Measurements from ENCODE around the gene CACNA1C. TPM values are rescaled to one million over a fixed set of nuclear protein-coding genes. Genes with fewer than 3 reads are reported as not detected.

Gene CACNA1C
- total and polyA plus RNA-seq, 2 of the 4 experiments (the other 2 are of a cell fraction): 1.6 to 2.6 TPM

GRCh38 chr12:2248901-2249381 lies 196.2 kb downstream of the CACNA1C start (continued):
- TF ChIP-seq USF2 (IDR thresholded peaks at IDR 0.05; ENCODE audit: low read depth, low read length): no peak
- no peak for TF ChIP-seq NFE2L2 (IDR thresholded peaks at IDR 0.05; ENCODE audit: low read depth, low read length)
- TF ChIP-seq POLR2A (IDR thresholded peaks at IDR 0.05; ENCODE audit: low read depth, low read length): no peak
- no peak for TF ChIP-seq MAFK (IDR thresholded peaks at IDR 0.05; ENCODE audit: low read depth, low read length)
- TF ChIP-seq MXI1 (IDR thresholded peaks at IDR 0.05; ENCODE audit: borderline replicate concordance, low read depth, low read length): no peak

GRCh38 chr12:2250797-2251196 lies 198.0 kb downstream of the CACNA1C start:
- no peak for DNase-seq
- WGBS, 2 experiments (ENCODE audit: extremely low coverage in 2 of 2, insufficient read length in 1 of 2): no CpG with 5 or more reads among the region's 5 CpGs
- CTCF ChIA-PET: interaction anchor here (1.2 kb wide), 1 partner anchor 14 kb away, joined by 4 read pairs; no protein-coding TSS in a partner anchor
- no peak for TF ChIP-seq MXI1 (IDR thresholded peaks at IDR 0.05; ENCODE audit: borderline replicate concordance, low read depth, low read length)
- TF ChIP-seq CTCF (conservative IDR thresholded peaks at IDR 0.05; ENCODE audit: low read depth, low read length): no peak
- no peak for TF ChIP-seq SMC3 (IDR thresholded peaks at IDR 0.05; ENCODE audit: low read depth, low read length)
- no peak for TF ChIP-seq FOS (IDR thresholded peaks at IDR 0.05; ENCODE audit: low read depth, low read length)
- no peak for TF ChIP-seq BHLHE40 (IDR thresholded peaks at IDR 0.05; ENCODE audit: low read depth, low read length)
- TF ChIP-seq CEBPB (IDR thresholded peaks at IDR 0.05; ENCODE audit: low read depth, low read length): no peak
- TF ChIP-seq, protein P1, sequence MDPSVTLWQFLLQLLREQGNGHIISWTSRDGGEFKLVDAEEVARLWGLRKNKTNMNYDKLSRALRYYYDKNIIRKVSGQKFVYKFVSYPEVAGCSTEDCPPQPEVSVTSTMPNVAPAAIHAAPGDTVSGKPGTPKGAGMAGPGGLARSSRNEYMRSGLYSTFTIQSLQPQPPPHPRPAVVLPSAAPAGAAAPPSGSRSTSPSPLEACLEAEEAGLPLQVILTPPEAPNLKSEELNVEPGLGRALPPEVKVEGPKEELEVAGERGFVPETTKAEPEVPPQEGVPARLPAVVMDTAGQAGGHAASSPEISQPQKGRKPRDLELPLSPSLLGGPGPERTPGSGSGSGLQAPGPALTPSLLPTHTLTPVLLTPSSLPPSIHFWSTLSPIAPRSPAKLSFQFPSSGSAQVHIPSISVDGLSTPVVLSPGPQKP (IDR thresholded peaks at IDR 0.05; ENCODE audit: borderline replicate concordance, low read depth, low read length): no peak
- no peak for TF ChIP-seq RAD21 (IDR thresholded peaks at IDR 0.05; ENCODE audit: low read length)
- no peak for TF ChIP-seq NFE2L2 (IDR thresholded peaks at IDR 0.05; ENCODE audit: low read depth, low read length)
- TF ChIP-seq RFX5 (IDR thresholded peaks at IDR 0.05; ENCODE audit: low read depth, low read length): no peak
- no peak for TF ChIP-seq POLR2A (IDR thresholded peaks at IDR 0.05; ENCODE audit: low read depth, low read length)

More at GRCh38 chr12:2250797-2251196, 198.0 kb downstream of the CACNA1C start:
- Histone ChIP-seq H3K4me2 (ENCODE audit: low read depth, low read length) (no peak overlapping the region), H3K56ac (ENCODE audit: extremely low read depth, insufficient read depth, low read length) (no peak overlapping the region), H2AK5ac (ENCODE audit: low read depth, low read length) (peak overlapping the region; percentile 99), H3K9me1 (ENCODE audit: insufficient read depth, low read length) (peaks cover 40% of the 10 kb centered on the region), H3K23ac (ENCODE audit: low read depth, low read length) (peak overlapping the region; percentile 64; the same call in 1 of the 2 replicates), H2BK5ac (ENCODE audit: low read depth, low read length, poor library complexity, severe bottlenecking) (peak overlapping the region; percentile 50), H4K20me1 (ENCODE audit: insufficient read depth, low read length) (no peaks in the 10 kb centered on the region), H3K4me3 (ENCODE audit: insufficient read depth, low read depth, low read length) (no peak overlapping the region), H2AFZ (replicated peaks; ENCODE audit: low read length, poor library complexity) (no peak overlapping the region), H3K14ac (replicated peaks; ENCODE audit: low read depth, low read length) (peak overlapping the region; percentile 56), H2AK9ac (replicated peaks; ENCODE audit: low read depth, low read length, poor library complexity) (no peak overlapping the region), H3K4ac (ENCODE audit: low read depth, low read length) (peak overlapping the region; percentile 85), H3K79me1 (ENCODE audit: low read depth in 1 of 2, low read length in 2 of 2) (peaks cover 9 to 42% of the 10 kb centered on the region in 2 experiments), H3K9ac (ENCODE audit: low read depth, low read length) (no peak overlapping the region), H4K8ac (ENCODE audit: low read depth in 2 of 2, low read length in 2 of 2) (peak overlapping the region; percentile 20 to 73; a peak in 3 of 4 replicates), H2BK15ac (ENCODE audit: low read depth, low read length) (peak overlapping the region; percentile 99; the same call in 2 of the 3 replicates), H2BK20ac (ENCODE audit: low read depth, low read length) (peak overlapping the region; percentile 85), H4K91ac (ENCODE audit: insufficient read depth, low read depth, low read length) (peak overlapping the region; percentile 86), H2BK120ac (ENCODE audit: low read depth, low read length) (peak overlapping the region; percentile 89), H3K36me3 (ENCODE audit: control insufficient read depth, insufficient read depth, low read length) (no peaks in the 10 kb centered on the region), H3K18ac (ENCODE audit: low read depth, low read length) (peak overlapping the region; percentile 84), H4K5ac (ENCODE audit: low read depth, low read length) (peak overlapping the region; percentile 74), H3K4me1 (ENCODE audit: control insufficient read depth, insufficient read depth, low read length) (peaks cover 41% of the 10 kb centered on the region), H3K27ac (ENCODE audit: insufficient read depth, low read length) (peak overlapping the region; percentile 6; the same call in 1 of the 2 replicates), H3K27me3 (ENCODE audit: control insufficient read depth, insufficient read depth, low read length) (no peaks in the 10 kb centered on the region), H3K9me3 (ENCODE audit: control insufficient read depth, insufficient read depth, low read length) (no peaks in the 10 kb centered on the region)
- no TSS peak for BruUV-seq (replicated peaks)
- dilution Hi-C loops (cut with HindIII; ENCODE audit: low sequenced_read_pairs, unreplicated experiment): no loop called here
- POLR2A ChIA-PET (ENCODE audit: unreplicated experiment): no interaction called here
- in situ Hi-C loops (cut with MboI; ENCODE audit: low sequenced_read_pairs): no loop called here
- intact Hi-C loops (cut with micrococcal nuclease): no loop called here
- ATAC-seq (ENCODE audit: low read depth): no peak

Measured in IMR-90 (cell line).